Heart right ventricle (tissue), 16 donors: ENCODE results near the gene GH1. TPM values are rescaled to one million over a fixed set of nuclear protein-coding genes. Genes with fewer than 3 reads are reported as not detected.
"Not testable (repeated sequence)": the region's sequence is repeated elsewhere in the genome, so short reads cannot be mapped to it uniquely, and the experiment has no call there.

Experiments used
- ATAC-seq, 8 donors: fragments of 200-7000 bp; cut with Tn5 transposase; one replicate each; pipeline ENCODE4 v1.9.1; 2020; ENCODE audit warnings: mild to moderate bottlenecking in 8 of 8, moderate library complexity in 8 of 8, moderate number of reproducible peaks in 1 of 8
- DNase-seq, 2 donors: peaks; one replicate each; pipeline ENCODE4 v3.0.0-alpha.2; 2020
- H3K27ac ChIP-seq, 10 donors: fragments of 200-600 bp; sonication (generic) in 2 of 10; one replicate each; pipeline versions ENCODE4 v1.5.0 to v1.8.0; 2020 to 2022; ENCODE audit warnings: mild to moderate bottlenecking in 3 of 10
- H3K27me3 ChIP-seq, 7 donors: fragments of 200-600 bp; one replicate each; pipeline ENCODE4 v1.8.0; 2021 to 2022; ENCODE audit warnings: mild to moderate bottlenecking in 2 of 7
- H3K36me3 ChIP-seq, 9 donors: fragments of 200-600 bp; sonication (generic) in 1 of 9; one replicate each; pipeline versions ENCODE4 v1.5.0 to v1.8.0; 2020 to 2022; ENCODE audit warnings: mild to moderate bottlenecking in 2 of 9
- H3K4me1 ChIP-seq, 9 donors: fragments of 200-600 bp; sonication (generic) in 1 of 9; one replicate each; pipeline versions ENCODE4 v1.5.0 to v1.8.0; 2020 to 2022; ENCODE audit warnings: mild to moderate bottlenecking in 4 of 9
- H3K4me3 ChIP-seq, 10 donors: fragments of 200-600 bp; sonication (generic) in 2 of 10; one replicate each; pipeline versions ENCODE4 v1.5.0 to v1.8.0; 2020 to 2022; ENCODE audit warnings: mild to moderate bottlenecking in 7 of 10, moderate library complexity in 2 of 10
- H3K9me3 ChIP-seq, 11 donors: fragments of 200-600 bp in 10 of 11; sonication (generic) in 2 of 11; one replicate each; pipeline versions ENCODE4 v1.5.0 to v1.8.0; 2013 to 2022; ENCODE audit warnings: mild to moderate bottlenecking in 2 of 11, control low read depth in 1 of 11, moderate library complexity in 1 of 11
- CTCF ChIP-seq, 9 donors: fragments of 200-600 bp; sonication (generic) in 2 of 9; IDR thresholded peaks; one replicate each; pipeline versions ENCODE4 v1.5.0 to v1.8.0; 2021 to 2022; ENCODE audit warnings: antibody characterized with exemption in 9 of 9, mild to moderate bottlenecking in 5 of 9, moderate library complexity in 1 of 9
- whole genome bisulfite sequencing, 2 donors: extraction: QIAGEN DNeasy Blood & Tissue Kit; methylation state at CpG; one replicate each; pipeline ENCODE4 v1.1.7; 2013; ENCODE audit warnings: inconsistent platforms in 1 of 2; 5-methylcytosine and 5-hydroxymethylcytosine counted together
- intact Hi-C, 10 donors: fragments of 100-400 bp; cut with DNase I; formaldehyde crosslinking; loops; one replicate each; pipeline versions ENCODE4 v1.11.1 to v1.14.2; 2022
- polyA plus RNA-seq, 2 donors: library from polyadenylated mRNA; stranded (reverse); fragments of 200-250 nt; gene quantifications; one replicate each; pipeline ENCODE4 v1.2.3, GENCODE V29; 2013
- total RNA-seq, 10 donors: library from RNA; stranded (reverse); fragmentation: NEBNext Ultra II Directional in 3 of 10; extraction: Animal tissue kit (Norgen Biotek cat#: 25700) in 3 of 10; gene quantifications; one replicate each; pipeline versions ENCODE4 v1.2.1 to v1.2.4, GENCODE V29; 2021 to 2023
- donor health status: Arrhythmogenic right ventricular cardiomyopathy.
- donor health status: ischemic (EF 13 %, LVEDD 7.1; RV severe dilation, severe dysfunction).
- donor health status: healthy with polysubstance abuse.
- donor health status: DM: no; HTN: yes; CAD: no.
- donor health status: DM: no; HTN: no; CAD: no.
- donor health status: ischemic (EF 25% LVEDD 6.9; RV normal size, moderate dysfunction).
- donor health status: ischemic (EF 25% LVEDD 5.7; RV mildly dilated, moderate dysfunction).
- donor health status: healthy.
- donor health status: DM: yes; HTN: yes; CAD: no.
- donor health status: Ischemic cardiomyopathy.
- donor health status: ischemic (EF 35%, LVEDD 5.7; RV mildly dilated, moderate dysfunction).
- donor health status: nonischemic (EF 11% LVEDD 7.7; RV severe dilation, severe dysfunction).
- donor health status: DM: yes; HTN: yes; CAD: no.
- donor health status: PGD.
- donor health status: ischemic (EF 29% LVEDD 5.4; RV normal size, mild dysfunction).
- donor health status: nonischemic (EF 23%, LVEDD 6.1; RV moderate dilation, normal function).

Gene GH1
- total and polyA plus RNA-seq, 12 donors, result not detected

- H3K4me3 ChIP-seq, result no peak overlapping the region
- ATAC-seq (peak; percentile 81 to 91 (median 87)), DNase-seq (peak in 1 of 2 donors; percentile 51)
- no peaks in the 10 kb centered on the region for H3K36me3 ChIP-seq
- 39 to 40% methylated on average over 8 of the region's 8 CpGs for WGBS, 2 donors
- peaks cover 0 to 6% (median 0%) of the 10 kb centered on the region in 7 donors for H3K27me3 ChIP-seq
- intact Hi-C loops, result loop anchor here (1.0 to 10.0 kb wide), 16 partner anchors 27 to 365 kb away; partner anchors contain the start of genes ERN1 (in 5 of the 10) and ICAM2 (in 1 of the 10)
- no peak overlapping the region for H3K27ac ChIP-seq
- no peaks in the 10 kb centered on the region for H3K9me3 ChIP-seq
- TF ChIP-seq CTCF (IDR thresholded peaks at IDR 0.05), result peak; percentile 88 to 97 (median 92)
- peaks cover 0 to 10% (median 0%) of the 10 kb centered on the region in 9 donors for H3K4me1 ChIP-seq
These were observed 678 bp upstream of the GH1 start for GRCh38 chr17:63919311-63919723.

GRCh38 chr17:63918305-63918704 is 334 bp downstream of the GH1 start:
- Histone ChIP-seq H3K27me3 (peaks cover 0 to 6% (median 0%) of the 10 kb centered on the region in 7 donors), H3K9me3 (no peaks in the 10 kb centered on the region), H3K4me3 (no peak overlapping the region), H3K4me1 (peaks cover 0 to 10% (median 0%) of the 10 kb centered on the region in 9 donors), H3K36me3 (no peaks in the 10 kb centered on the region), H3K27ac (no peak overlapping the region)
- intact Hi-C loops, result loop anchor here (2.0 to 10.0 kb wide), 14 partner anchors 28 to 366 kb away; partner anchors contain the start of genes ERN1 (in 5 of the 10) and ICAM2 (in 1 of the 10)
- ATAC-seq, result no peak
- TF ChIP-seq CTCF (IDR thresholded peaks at IDR 0.05), result peak in 2 of 9 donors; percentile 12 to 13
- no peak for DNase-seq
- 45 to 48% methylated on average over 10 of the region's 10 CpGs for WGBS, 2 donors

GRCh38 chr17:63917646-63918045 is 993 bp downstream of the GH1 start:
- intact Hi-C loops, result loop anchor here (2.0 to 10.0 kb wide), 14 partner anchors 29 to 367 kb away; partner anchors contain the start of genes ERN1 (in 5 of the 10) and ICAM2 (in 1 of the 10)
- ATAC-seq (no peak), DNase-seq (no peak)
- Histone ChIP-seq H3K27ac (no peak overlapping the region), H3K4me1 (peaks cover 0 to 10% (median 0%) of the 10 kb centered on the region in 9 donors), H3K4me3 (no peak overlapping the region), H3K27me3 (peaks cover 0 to 6% (median 0%) of the 10 kb centered on the region in 7 donors), H3K36me3 (no peaks in the 10 kb centered on the region), H3K9me3 (no peaks in the 10 kb centered on the region)
- WGBS, 2 donors, result 79 to 80% methylated on average over 13 of the region's 13 CpGs
- TF ChIP-seq CTCF (IDR thresholded peaks at IDR 0.05), result no peak

- WGBS, 2 donors, result 85 to 86% methylated on average over 10 to 11 of the region's 11 CpGs
- H3K9me3 ChIP-seq, DNase-seq, ATAC-seq, H3K4me3 ChIP-seq, H3K36me3 ChIP-seq, H3K27me3 ChIP-seq, H3K27ac ChIP-seq: not testable (repeated sequence)
- intact Hi-C loops, result loop anchor here in 9 of 10 donors (5.0 to 10.0 kb wide), 9 partner anchors 70 to 368 kb away; partner anchors contain the start of genes ERN1 (in 5 of the 9) and ICAM2 (in 1 of the 9)
- peaks cover 0 to 10% (median 0%) of the 10 kb centered on the region in 9 donors for H3K4me1 ChIP-seq
These were observed 1.4 kb downstream of the GH1 start for GRCh38 chr17:63917206-63917605.
